GM12878 (cell line): ENCODE data around the gene ZBTB32.

ENCODE experiments used
- CHD4 ChIP-seq: fragments of 200-600 bp; sonication (generic); IDR thresholded peaks from 2 replicates; pipeline ENCODE4 v1.6.1; 2016; ENCODE audit warnings: mild to moderate bottlenecking
- SMC3 ChIP-seq: IDR thresholded peaks from 2 replicates; pipeline ENCODE4 v1.6.1; 2011; ENCODE audit warnings: low read length, improper control_type of control experiment, borderline replicate concordance

- no peak for TF ChIP-seq SMC3
- no peak for TF ChIP-seq CHD4
These were observed 38.0 kb upstream of the ZBTB32 start, which contains the start of gene UPK1A for GRCh38 chr19:35666251-35666913.
